ENCODE results near the gene CHD2.
"Not testable (repeated sequence)": the region's sequence is repeated elsewhere in the genome, so short reads cannot be mapped to it uniquely, and the experiment has no call there.

The CHD2 gene

GRCh38 chr15:92899948-92900730, at the start of gene CHD2:
CHD2 (plus strand) TSS chr15:92900324; CDS start chr15:92901238, 914 bp downstream.
- peak in 2 of 3 donors; percentile 33 to 37 for DNase-seq (ENCODE audit: low read depth in 3 of 3, low spot score in 1 of 3)

GRCh38 chr15:92853222-92853621, 46.9 kb upstream of the CHD2 start:
- no peak for DNase-seq (ENCODE audit: low read depth in 3 of 3, low spot score in 1 of 3)

- no peak for DNase-seq (ENCODE audit: low read depth in 3 of 3, low spot score in 1 of 3)
Observed at GRCh38 chr15:92861742-92862141, 38.4 kb upstream of the CHD2 start.

- DNase-seq (ENCODE audit: low read depth in 3 of 3, low spot score in 1 of 3) = no peak
Observed at GRCh38 chr15:92864127-92864814, 35.9 kb upstream of the CHD2 start.

- DNase-seq (ENCODE audit: low read depth in 3 of 3, low spot score in 1 of 3) = no peak
Observed at GRCh38 chr15:92869263-92869940, 30.7 kb upstream of the CHD2 start.

- no peak for DNase-seq (ENCODE audit: low read depth in 3 of 3, low spot score in 1 of 3)
Observed at GRCh38 chr15:92870010-92870591, 30.0 kb upstream of the CHD2 start.

GRCh38 chr15:92872967-92873366, 27.2 kb upstream of the CHD2 start:
- DNase-seq (ENCODE audit: low read depth in 3 of 3, low spot score in 1 of 3) = not testable (repeated sequence)

GRCh38 chr15:92877000-92877399, 23.1 kb upstream of the CHD2 start:
- DNase-seq (ENCODE audit: low read depth in 3 of 3, low spot score in 1 of 3) = no peak

GRCh38 chr15:92877416-92877815, 22.7 kb upstream of the CHD2 start:
- DNase-seq (ENCODE audit: low read depth in 3 of 3, low spot score in 1 of 3) = no peak

- DNase-seq (ENCODE audit: low read depth in 3 of 3, low spot score in 1 of 3) = no peak
Observed at GRCh38 chr15:92878593-92879053, 21.5 kb upstream of the CHD2 start.

GRCh38 chr15:92879949-92880725, 20.0 kb upstream of the CHD2 start:
- DNase-seq (ENCODE audit: low read depth in 3 of 3, low spot score in 1 of 3) = no peak

GRCh38 chr15:92880796-92881195, 19.3 kb upstream of the CHD2 start:
- DNase-seq (ENCODE audit: low read depth in 3 of 3, low spot score in 1 of 3) = no peak

- no peak for DNase-seq (ENCODE audit: low read depth in 3 of 3, low spot score in 1 of 3)
Observed at GRCh38 chr15:92881211-92881754, 18.8 kb upstream of the CHD2 start.

- DNase-seq (ENCODE audit: low read depth in 3 of 3, low spot score in 1 of 3) = peak; percentile 98 to 99 (median 98)
Observed at GRCh38 chr15:92881802-92882696, 18.1 kb upstream of the CHD2 start.

- DNase-seq (ENCODE audit: low read depth in 3 of 3, low spot score in 1 of 3) = no peak
Observed at GRCh38 chr15:92882697-92883162, 17.4 kb upstream of the CHD2 start.

- DNase-seq (ENCODE audit: low read depth in 3 of 3, low spot score in 1 of 3) = peak in 2 of 3 donors; percentile 13 to 31
Observed at GRCh38 chr15:92883163-92883875, 16.8 kb upstream of the CHD2 start.

GRCh38 chr15:92883876-92884435, 16.2 kb upstream of the CHD2 start:
- DNase-seq (ENCODE audit: low read depth in 3 of 3, low spot score in 1 of 3) = no peak
